H1 (cell line): Measurements from ENCODE around the gene ANKRD53. TPM values are rescaled to one million over a fixed set of nuclear protein-coding genes. Genes with fewer than 3 reads are reported as not detected.

Experiments used
- CTCF ChIA-PET: fragments of 300-600 bp; sonication (Branson Sonifier 250); formaldehyde crosslinking; loops from one replicate; lab custom pipeline; 2021; ENCODE audit not compliant: partially characterized antibody; lab: Charles Lee
- POLR2A ChIA-PET: fragments of 300-600 bp; sonication (Branson Sonifier 250); formaldehyde crosslinking; loops from one replicate; lab custom pipeline; 2021; ENCODE audit warnings: inconsistent platforms; ENCODE audit not compliant: partially characterized antibody; lab: Charles Lee
- DNase-seq, 2 experiments: peaks; one replicate each; pipeline versions ENCODE4 v3.0.0 to v3.0.0-alpha.2; 2010 to 2022; ENCODE audit warnings: low spot score in 2 of 2, low read depth in 1 of 2, mixed read lengths in 1 of 2
- FAIRE-seq: peaks from 2 replicates; lab custom pipeline; 2011; peaks lifted over from hg19 to GRCh38; lab: Jason Lieb, UNC
- H2AFZ ChIP-seq: 2 replicates; pipeline ENCODE4 v1.8.1; 2012; ENCODE audit warnings: low read length, inconsistent platforms
- H2AK5ac ChIP-seq: 2 replicates; pipeline ENCODE4 v1.6.1; 2013; ENCODE audit warnings: low read depth, low read length
- H2BK120ac ChIP-seq: replicated peaks from 2 replicates; pipeline ENCODE3; 2013; ENCODE audit warnings: low read depth, low read length, inconsistent platforms
- H2BK12ac ChIP-seq: 2 replicates; pipeline ENCODE4 v1.6.1; 2013; ENCODE audit warnings: low read depth, low read length
- H2BK15ac ChIP-seq: 2 replicates; pipeline ENCODE4 v1.6.1; 2013; ENCODE audit warnings: low read length
- H2BK20ac ChIP-seq: 2 replicates; pipeline ENCODE4 v1.6.1; 2013; ENCODE audit warnings: low read length
- H2BK5ac ChIP-seq: 2 replicates; pipeline ENCODE4 v1.6.1; 2013; ENCODE audit warnings: low read depth, low read length
- H3K14ac ChIP-seq: 2 replicates; pipeline ENCODE4 v1.6.1; 2013; ENCODE audit warnings: inconsistent platforms; ENCODE audit not compliant: insufficient read length
- H3K18ac ChIP-seq: 2 replicates; pipeline ENCODE4 v1.6.1; 2013; ENCODE audit warnings: low read length; ENCODE audit errors: extremely low read depth
- H3K23ac ChIP-seq: 2 replicates; pipeline ENCODE4 v1.6.1; 2013; ENCODE audit warnings: inconsistent platforms; ENCODE audit not compliant: insufficient read length
- H3K23me2 ChIP-seq: 2 replicates; pipeline ENCODE4 v1.6.1; 2013; ENCODE audit warnings: low read depth, low read length
- H3K27ac ChIP-seq: 2 replicates; pipeline ENCODE4 v1.6.1; 2011; ENCODE audit warnings: low read depth, low read length, inconsistent platforms
- H3K27me3 ChIP-seq, 4 experiments: replicated peaks in 1 of 4; 1 replicate in 1 of 4; 2 replicates in 3 of 4; pipeline versions ENCODE4 v1.6.1 to v1.8.1; 2011 to 2013; ENCODE audit warnings: low read length in 3 of 4, mild to moderate bottlenecking in 3 of 4, inconsistent platforms in 2 of 4, mixed read lengths in 2 of 4, moderate library complexity in 1 of 4; ENCODE audit not compliant: control insufficient read depth in 3 of 4, insufficient read depth in 3 of 4; ENCODE audit errors: extremely low read depth in 1 of 4
- H3K36me3 ChIP-seq, 4 experiments: 2 replicates each; pipeline versions ENCODE4 v1.6.1 to v1.8.1; 2011 to 2013; ENCODE audit warnings: mild to moderate bottlenecking in 4 of 4, low read length in 3 of 4, moderate library complexity in 2 of 4, control low read depth in 1 of 4, inconsistent platforms in 1 of 4; ENCODE audit not compliant: insufficient read depth in 4 of 4, control insufficient read depth in 2 of 4
- H3K4ac ChIP-seq: replicated peaks from 2 replicates; pipeline ENCODE3; 2013; ENCODE audit warnings: low read length, low read depth, mixed read lengths, inconsistent platforms; ENCODE audit not compliant: insufficient read length
- H3K4me1 ChIP-seq, 4 experiments: replicated peaks in 1 of 4; 1 replicate in 1 of 4; 2 replicates in 3 of 4; pipeline versions ENCODE4 v1.6.1 to v1.8.1; 2011 to 2013; ENCODE audit warnings: low read length in 3 of 4, inconsistent platforms in 2 of 4, mixed read lengths in 1 of 4; ENCODE audit not compliant: insufficient read depth in 4 of 4, control insufficient read depth in 3 of 4
- H3K4me2 ChIP-seq, 2 experiments: 2 replicates each; pipeline versions ENCODE4 v1.6.1 to v1.8.1; 2011 to 2013; ENCODE audit warnings: low read depth in 2 of 2, low read length in 2 of 2, control low read depth in 1 of 2, inconsistent platforms in 1 of 2, mild to moderate bottlenecking in 1 of 2; ENCODE audit not compliant: insufficient read depth in 1 of 2
- H3K4me3 ChIP-seq, 4 experiments: fragments of 200-600, 300-600 bp in 1 of 4; sonication (generic), shearing (Covaris generic), sonication (Bioruptor Twin) in 1 of 4; 2 replicates each; pipeline versions ENCODE4 v1.5.1 to v1.8.1; 2011 to 2016; ENCODE audit warnings: low read length in 4 of 4, low read depth in 3 of 4, control low read depth in 2 of 4, inconsistent platforms in 2 of 4, mild to moderate bottlenecking in 2 of 4, mixed read lengths in 1 of 4, moderate library complexity in 1 of 4; ENCODE audit not compliant: insufficient read depth in 2 of 4; ENCODE audit errors: extremely low read depth in 1 of 4
- H3K56ac ChIP-seq: replicated peaks from 2 replicates; pipeline ENCODE3; 2013; ENCODE audit warnings: low read depth, mild to moderate bottlenecking, mixed read lengths, low read length, inconsistent platforms; ENCODE audit not compliant: insufficient read length
- H3K79me1 ChIP-seq: 2 replicates; pipeline ENCODE4 v1.6.1; 2013; ENCODE audit warnings: low read depth, low read length, control low read depth
- H3K79me2 ChIP-seq, 2 experiments: 2 replicates each; pipeline versions ENCODE4 v1.6.1 to v1.8.1; 2012 to 2013; ENCODE audit warnings: low read length in 2 of 2, mild to moderate bottlenecking in 2 of 2, inconsistent platforms in 1 of 2; ENCODE audit not compliant: insufficient read depth in 2 of 2, control insufficient read depth in 1 of 2
- H3K9ac ChIP-seq, 4 experiments: replicated peaks in 1 of 4; 1 replicate in 1 of 4; 2 replicates in 3 of 4; pipeline versions ENCODE4 v1.6.1 to v1.8.1; 2011 to 2013; ENCODE audit warnings: low read depth in 3 of 4, low read length in 3 of 4, control low read depth in 2 of 4, mild to moderate bottlenecking in 2 of 4, moderate library complexity in 2 of 4, inconsistent platforms in 1 of 4; ENCODE audit errors: extremely low read depth in 1 of 4
- H3K9me3 ChIP-seq, 2 experiments: 2 replicates each; pipeline versions ENCODE4 v1.6.1 to v1.8.1; 2012 to 2013; ENCODE audit warnings: mild to moderate bottlenecking in 2 of 2, moderate library complexity in 2 of 2, control low read depth in 1 of 2, inconsistent platforms in 1 of 2, low read depth in 1 of 2, low read length in 1 of 2, mixed read lengths in 1 of 2; ENCODE audit not compliant: insufficient read depth in 2 of 2
- H4K20me1 ChIP-seq, 2 experiments: replicated peaks in 1 of 2; 2 replicates each; pipeline versions ENCODE3 to v1.8.1; 2011 to 2013; ENCODE audit warnings: inconsistent platforms in 2 of 2, low read length in 2 of 2, mild to moderate bottlenecking in 1 of 2; ENCODE audit not compliant: insufficient read depth in 2 of 2, control insufficient read depth in 1 of 2
- H4K5ac ChIP-seq: 2 replicates; pipeline ENCODE4 v1.6.1; 2013; ENCODE audit warnings: low read length, low read depth, mixed read lengths, inconsistent platforms; ENCODE audit not compliant: insufficient read length
- H4K8ac ChIP-seq: 2 replicates; pipeline ENCODE4 v1.8.0; 2013; ENCODE audit warnings: mild to moderate bottlenecking, moderate library complexity, low read length, inconsistent platforms; ENCODE audit not compliant: insufficient read depth; ENCODE audit errors: extremely low read depth
- H4K91ac ChIP-seq: replicated peaks from 2 replicates; pipeline ENCODE3; 2013; ENCODE audit warnings: low read length, mixed read lengths, inconsistent platforms; ENCODE audit not compliant: insufficient read length
- JUN ChIP-seq: IDR thresholded peaks from 2 replicates; pipeline ENCODE4 v1.6.1; 2011; ENCODE audit warnings: low read depth, mild to moderate bottlenecking, improper control_type of control experiment, low read length
- WGBS, 2 experiments: shearing (Covaris generic) in 1 of 2; methylation state at CpG; one replicate each; pipeline versions ENCODE4 v1.1.6 to v1.1.7; 2013 to 2015; ENCODE audit warnings: low lambda C conversion rate in 2 of 2, mixed read lengths in 2 of 2, inconsistent platforms in 1 of 2, low coverage in 1 of 2, missing lambda C conversion rate in 1 of 2; ENCODE audit not compliant: insufficient replicate concordance in 2 of 2, insufficient coverage in 1 of 2, insufficient read length in 1 of 2; ENCODE audit errors: extremely low coverage in 1 of 2, missing lambda C conversion rate in 1 of 2; 5-methylcytosine and 5-hydroxymethylcytosine counted together
- polyA plus RNA-seq, 7 experiments: library from polyadenylated mRNA; depleted of rRNA in 3 of 7; stranded (reverse) in 5 of 7; unstranded in 2 of 7; fragments of >200 nt in 5 of 7; fragments of 200-250 nt in 2 of 7; gene quantifications; 1 replicate in 5 of 7; 2 replicates in 1 of 7; 4 replicates in 1 of 7; pipeline versions ENCODE4 v1.2.1 to v1.2.3, GENCODE V29; 2011 to 2013; ENCODE audit warnings: missing spikeins in 2 of 7, mixed read lengths in 2 of 7
- total RNA-seq: library from RNA; stranded (reverse); fragmentation: NEBNext Ultra II Directional; extraction: Animal tissue kit (Norgen Biotek cat#: 25700); gene quantifications from 2 replicates; pipeline ENCODE4 v1.2.1, GENCODE V29; 2021

Gene ANKRD53
- total and polyA plus RNA-seq, 2 of the 8 experiments (the other 6 are each of a cell fraction or from before 2014, with no cell fraction given), result 0.39 to 0.70 TPM

- ChIA-PET CTCF (interaction anchor here (0.6 to 22.0 kb wide), 11 partner anchors 0 to 686 kb away, joined by 3 to 513 read pairs (median 7); partner anchors contain the start of genes ATP6V1B1 and FIGLA), POLR2A (interaction anchor here (2.2 kb wide), 1 partner anchor 9 kb away, joined by 8 read pairs; no protein-coding TSS in a partner anchor)
- Histone ChIP-seq H2BK12ac (0 out of 2 replicates have a peak overlapping the region, but pooled peaks have one; percentile 70), H2BK20ac (0 out of 2 replicates have a peak overlapping the region, but pooled peaks have one; percentile 86), H3K23me2 (peaks cover 3% of the 10 kb centered on the region; the same call in 1 of the 2 replicates), H2BK5ac (0 out of 2 replicates have a peak overlapping the region, but pooled peaks have one; percentile 54), H3K9me3 (no peaks in the 10 kb centered on the region), H4K8ac (no peak overlapping the region), H4K5ac (no peak overlapping the region), H3K4me3 (no peak overlapping the region), H3K27me3 (peaks cover 4 to 39% (median 32%) of the 10 kb centered on the region in 4 experiments), H4K20me1 (peaks cover 0 to 1% of the 10 kb centered on the region in 2 experiments), H4K91ac (no peak overlapping the region), H2AFZ (no peak overlapping the region), H3K4ac (no peak overlapping the region), H2BK120ac (no peak overlapping the region), H3K36me3 (no peaks in the 10 kb centered on the region), H3K4me2 (peak overlapping the region; percentile 56 to 70; a peak in 3 of 4 replicates), H3K18ac (peak overlapping the region; percentile 60; the same call in 1 of the 2 replicates), H3K79me1 (no peaks in the 10 kb centered on the region), H3K79me2 (no peaks in the 10 kb centered on the region), H3K27ac (no peak overlapping the region), H3K56ac (no peak overlapping the region), H3K9ac (no peak overlapping the region), H3K14ac (no peak overlapping the region), H2BK15ac (peak overlapping the region; percentile 88; the same call in 1 of the 2 replicates), H3K23ac (no peak overlapping the region), H3K4me1 (peaks cover 7 to 53% (median 40%) of the 10 kb centered on the region in 4 experiments), H2AK5ac (no peak overlapping the region)
- FAIRE-seq (no peak), DNase-seq (peak in 1 of 2 experiments; percentile 44)
- TF ChIP-seq JUN, result no peak
- WGBS, 2 experiments, result 81% methylated on average over 10 of the region's 10 CpGs; no CpG with 5 or more reads in 1 of the 2 experiments
Measured at GRCh38 chr2:70939839-70940580, 38.4 kb upstream of the ANKRD53 start.
